ENCODE data around the gene SLC31A2.

DNA sequence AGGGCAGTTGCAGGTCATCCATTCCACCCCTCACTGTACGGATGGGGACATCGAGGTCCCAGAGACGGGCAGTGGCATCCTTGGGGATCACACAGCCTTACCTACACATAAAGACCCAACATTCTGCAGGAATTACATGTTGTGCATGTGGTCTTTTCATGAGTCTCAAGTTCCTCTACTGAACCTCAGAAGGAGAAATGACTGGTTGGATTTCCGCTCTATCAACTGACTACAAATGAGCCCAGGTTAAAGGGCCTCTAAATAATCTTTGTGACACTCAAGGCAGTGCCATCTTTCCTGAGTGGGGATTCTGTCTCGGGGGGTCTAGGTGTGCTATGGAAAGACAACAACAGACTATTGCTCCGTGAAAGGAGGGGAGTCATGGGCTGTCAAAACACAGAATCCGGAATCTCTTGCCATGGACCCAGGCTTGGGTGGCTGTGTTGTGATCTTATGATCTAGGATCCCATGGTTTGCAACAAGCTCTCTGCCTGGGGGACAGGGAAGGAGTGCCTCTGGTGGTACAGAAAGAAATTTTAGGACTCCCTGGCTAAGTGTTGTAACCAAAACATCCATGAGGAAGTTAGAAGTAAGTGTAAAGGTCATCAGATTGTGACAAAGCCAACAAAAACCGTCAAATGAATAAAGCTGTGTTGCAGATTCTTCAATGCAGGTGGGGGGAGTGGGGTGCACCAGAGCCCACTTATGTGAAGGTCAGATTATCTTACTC is 1.9 kb upstream of the SLC31A2 start:
- TF ChIP-seq POLR2A (IDR thresholded peaks at IDR 0.05; ENCODE audit: low read length) (no peak), GATA1 (IDR thresholded peaks at IDR 0.05; ENCODE audit: low read depth, low read length) (no peak)
